Sigmoid colon (tissue), 4 donors: ENCODE measurements around the gene B2M.
"Not testable (repeated sequence)": the region's sequence is repeated elsewhere in the genome, so short reads cannot be mapped to it uniquely, and the experiment has no call there.

Experiments
- CTCF ChIP-seq, 4 experiments: fragments of 450-650 bp in 3 of 4; fragments of 200-600 bp in 1 of 4; IDR thresholded peaks; one replicate each; pipeline ENCODE4 v1.5.1; 2016 to 2019; ENCODE audit warnings: antibody characterized with exemption in 4 of 4, mild to moderate bottlenecking in 3 of 4, moderate library complexity in 2 of 4
- POLR2A ChIP-seq, 2 donors: fragments of 450-650 bp; IDR thresholded peaks; one replicate each; pipeline ENCODE4 v1.6.1; 2016; ENCODE audit warnings: antibody characterized with exemption in 2 of 2, mild to moderate bottlenecking in 2 of 2, moderate library complexity in 2 of 2
- POLR2AphosphoS5 ChIP-seq, 4 donors: sonication (generic); formaldehyde crosslinking; IDR thresholded peaks; one replicate each; pipeline ENCODE4 v1.6.1; 2017; ENCODE audit warnings: antibody characterized with exemption in 4 of 4

- not testable (repeated sequence) for TF ChIP-seq CTCF, POLR2A, POLR2AphosphoS5 (IDR thresholded peaks at IDR 0.05)
Measured at GRCh38 chr15:44739222-44739847, 28.0 kb downstream of the B2M start.
